Right atrium auricular region (tissue), 2 donors: Measurements from ENCODE around the gene GDPD4. TPM values are rescaled to one million over a fixed set of nuclear protein-coding genes. Genes with fewer than 3 reads are reported as not detected.
A peak's percentile ranks its signal among the peaks of the same experiment; 100 is the strongest.

ENCODE experiments used
- DNase-seq: peaks from one replicate; pipeline ENCODE4 v3.0.0-alpha.2; 2019; ENCODE audit warnings: low spot score
- H3K27ac ChIP-seq, 2 donors: fragments of 200-600 bp; sonication (generic); 1 replicate in 1 of 2; 2 replicates in 1 of 2; pipeline ENCODE4 v1.5.1; 2016 to 2019
- H3K27me3 ChIP-seq, 2 donors: fragments of 200-600 bp; sonication (generic); one replicate each; pipeline versions ENCODE4 v1.5.1 to v1.6.0; 2017 to 2019
- H3K36me3 ChIP-seq: fragments of 200-600 bp; sonication (generic); one replicate; pipeline ENCODE4 v1.5.1; 2016
- H3K4me1 ChIP-seq, 2 donors: fragments of 200-600 bp; sonication (generic); one replicate each; pipeline versions ENCODE4 v1.5.1 to v1.6.0; 2017 to 2019
- H3K4me3 ChIP-seq, 2 donors: fragments of 200-600 bp; sonication (generic); 1 replicate in 1 of 2; 2 replicates in 1 of 2; pipeline ENCODE4 v1.5.1; 2017 to 2019; ENCODE audit warnings: mild to moderate bottlenecking in 1 of 2, moderate library complexity in 1 of 2
- H3K9me3 ChIP-seq, 2 donors: fragments of 200-600 bp; sonication (generic); one replicate each; pipeline ENCODE4 v1.5.1; 2019
- total RNA-seq, 2 donors: library from RNA; depleted of rRNA; stranded (reverse); fragments of >200 nt; gene quantifications; one replicate each; pipeline ENCODE4 v1.1.0, GENCODE V29; 2016
- TF ChIP-seq, protein P1 (sequence below), 2 donors: fragments of 200-600 bp; sonication (generic); IDR thresholded peaks; one replicate each; pipeline ENCODE4 v1.5.1; 2019; ENCODE audit warnings: antibody characterized with exemption in 2 of 2

The GDPD4 gene
- total RNA-seq, 2 donors from 2014 or later, result not detected

DNA sequence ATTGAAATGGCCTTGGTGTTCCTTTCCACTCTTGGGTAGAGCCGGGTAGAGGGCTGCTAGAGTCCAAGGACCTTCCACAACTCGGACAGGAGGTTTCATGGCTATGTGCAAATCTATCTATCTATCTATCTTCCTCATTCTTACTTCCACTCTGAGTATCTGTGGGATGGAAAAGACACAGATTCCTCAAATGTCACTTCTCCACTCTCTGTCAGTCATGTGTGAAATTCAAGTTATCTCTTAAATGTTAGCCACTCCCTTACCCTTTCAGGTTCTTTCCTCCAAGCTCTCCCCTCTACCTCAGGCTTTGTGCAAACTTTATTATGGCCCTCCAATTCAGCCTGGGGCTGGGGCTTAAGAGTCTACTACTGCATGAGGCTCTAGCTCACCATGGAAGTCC lies 84.3 kb downstream of the GDPD4 start:
- Histone ChIP-seq H3K4me3 (no peak overlapping the region), H3K9me3 (no peaks in the 10 kb centered on the region), H3K27ac (no peak overlapping the region), H3K27me3 (no peaks in the 10 kb centered on the region), H3K4me1 (no peaks in the 10 kb centered on the region), H3K36me3 (no peaks in the 10 kb centered on the region)
- no peak for DNase-seq
- TF ChIP-seq, protein P1, sequence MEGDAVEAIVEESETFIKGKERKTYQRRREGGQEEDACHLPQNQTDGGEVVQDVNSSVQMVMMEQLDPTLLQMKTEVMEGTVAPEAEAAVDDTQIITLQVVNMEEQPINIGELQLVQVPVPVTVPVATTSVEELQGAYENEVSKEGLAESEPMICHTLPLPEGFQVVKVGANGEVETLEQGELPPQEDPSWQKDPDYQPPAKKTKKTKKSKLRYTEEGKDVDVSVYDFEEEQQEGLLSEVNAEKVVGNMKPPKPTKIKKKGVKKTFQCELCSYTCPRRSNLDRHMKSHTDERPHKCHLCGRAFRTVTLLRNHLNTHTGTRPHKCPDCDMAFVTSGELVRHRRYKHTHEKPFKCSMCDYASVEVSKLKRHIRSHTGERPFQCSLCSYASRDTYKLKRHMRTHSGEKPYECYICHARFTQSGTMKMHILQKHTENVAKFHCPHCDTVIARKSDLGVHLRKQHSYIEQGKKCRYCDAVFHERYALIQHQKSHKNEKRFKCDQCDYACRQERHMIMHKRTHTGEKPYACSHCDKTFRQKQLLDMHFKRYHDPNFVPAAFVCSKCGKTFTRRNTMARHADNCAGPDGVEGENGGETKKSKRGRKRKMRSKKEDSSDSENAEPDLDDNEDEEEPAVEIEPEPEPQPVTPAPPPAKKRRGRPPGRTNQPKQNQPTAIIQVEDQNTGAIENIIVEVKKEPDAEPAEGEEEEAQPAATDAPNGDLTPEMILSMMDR (IDR thresholded peaks at IDR 0.05), result no peak

DNA sequence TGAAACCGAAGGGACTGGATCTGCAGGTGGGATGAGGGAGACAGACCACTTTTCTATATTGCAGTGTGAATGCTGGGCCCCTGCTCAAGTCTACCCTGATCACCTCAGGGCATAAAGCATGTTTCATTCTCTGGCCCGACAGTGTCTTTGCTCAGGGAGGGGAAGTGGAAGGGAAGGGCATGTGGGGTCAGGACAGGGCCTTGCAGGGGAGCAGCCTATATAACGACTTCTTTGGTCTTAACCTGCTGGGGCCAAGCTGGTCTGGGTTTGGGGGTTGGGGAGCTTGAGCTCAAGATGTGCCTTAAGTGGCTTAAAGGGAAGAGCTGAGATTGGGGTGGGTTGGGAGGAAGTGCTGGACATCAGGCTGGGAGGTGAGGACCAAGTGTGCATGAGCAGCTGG lies 86.4 kb downstream of the GDPD4 start:
- Histone ChIP-seq H3K27me3 (no peaks in the 10 kb centered on the region), H3K36me3 (no peaks in the 10 kb centered on the region), H3K9me3 (no peaks in the 10 kb centered on the region), H3K4me1 (no peaks in the 10 kb centered on the region), H3K4me3 (no peak overlapping the region), H3K27ac (no peak overlapping the region)
- no peak for DNase-seq
- TF ChIP-seq, protein P1 (IDR thresholded peaks at IDR 0.05), result no peak

DNA sequence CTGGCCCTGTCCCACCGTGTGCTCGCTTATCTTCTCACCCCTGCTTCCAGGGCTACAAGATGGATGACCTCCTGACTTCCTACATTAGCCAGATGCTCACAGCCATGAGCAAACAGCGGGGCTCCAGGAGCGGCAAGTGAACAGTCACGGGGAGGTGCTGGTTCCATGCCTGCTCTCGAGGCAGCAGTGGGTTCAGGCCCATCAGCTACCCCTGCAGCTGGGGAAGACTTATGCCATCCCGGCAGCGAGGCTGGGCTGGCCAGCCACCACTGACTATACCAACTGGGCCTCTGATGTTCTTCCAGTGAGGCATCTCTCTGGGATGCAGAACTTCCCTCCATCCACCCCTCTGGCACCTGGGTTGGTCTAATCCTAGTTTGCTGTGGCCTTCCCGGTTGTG lies 86.9 kb downstream of the GDPD4 start:
- Histone ChIP-seq H3K4me3 (no peak overlapping the region), H3K4me1 (no peaks in the 10 kb centered on the region), H3K36me3 (no peaks in the 10 kb centered on the region), H3K27ac (no peak overlapping the region), H3K9me3 (no peaks in the 10 kb centered on the region), H3K27me3 (no peaks in the 10 kb centered on the region)
- TF ChIP-seq, protein P1 (IDR thresholded peaks at IDR 0.05), result no peak
- peak; percentile 43 for DNase-seq

DNA sequence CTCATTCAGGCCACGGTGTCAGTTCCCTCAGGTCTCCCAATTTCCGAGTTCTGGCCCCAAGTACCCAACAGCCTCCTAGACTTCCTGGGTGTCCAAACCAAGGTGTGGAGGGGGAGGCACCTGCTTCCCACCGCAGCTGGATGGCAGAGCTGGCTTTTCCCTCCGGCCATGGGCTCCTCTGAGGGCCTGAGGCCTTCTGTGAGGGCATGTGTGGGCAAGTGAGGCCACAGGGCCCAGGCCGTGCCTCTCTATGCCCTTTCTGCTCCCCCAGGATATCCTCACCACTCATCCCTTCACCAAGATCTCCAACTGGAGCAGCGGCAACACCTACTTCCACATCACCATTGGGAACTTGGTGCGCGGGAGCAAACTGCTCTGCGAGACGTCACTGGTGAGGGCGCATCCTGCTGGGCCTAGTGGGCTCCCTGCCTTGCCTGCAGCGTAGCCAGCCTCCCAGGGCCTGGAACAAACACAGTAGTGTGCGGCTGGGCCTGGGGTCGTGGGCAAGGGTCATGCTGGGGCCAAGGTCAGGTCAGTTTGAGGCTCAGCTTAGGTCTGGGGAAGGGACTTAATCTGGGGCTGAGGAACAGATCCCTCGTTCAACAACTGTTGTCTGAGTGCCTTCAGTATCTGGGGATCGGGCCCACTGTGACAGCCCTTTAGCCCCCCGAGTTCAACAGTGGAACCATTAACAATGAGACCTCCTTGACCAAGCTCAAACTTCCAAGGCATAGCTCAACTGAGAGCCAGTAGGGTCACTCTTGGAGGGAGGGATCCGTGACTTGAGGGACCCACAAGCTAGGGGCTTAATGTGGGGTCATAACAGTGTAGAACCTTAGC lies 87.7 kb downstream of the GDPD4 start:
- no peaks in the 10 kb centered on the region for H3K36me3 ChIP-seq
- TF ChIP-seq, protein P1 (IDR thresholded peaks at IDR 0.05), result no peak
- peak; percentile 30 for DNase-seq
- H3K4me3 ChIP-seq, result no peak overlapping the region
- no peaks in the 10 kb centered on the region for H3K4me1 ChIP-seq
- no peaks in the 10 kb centered on the region for H3K9me3 ChIP-seq
- no peaks in the 10 kb centered on the region for H3K27me3 ChIP-seq
- no peak overlapping the region for H3K27ac ChIP-seq

DNA sequence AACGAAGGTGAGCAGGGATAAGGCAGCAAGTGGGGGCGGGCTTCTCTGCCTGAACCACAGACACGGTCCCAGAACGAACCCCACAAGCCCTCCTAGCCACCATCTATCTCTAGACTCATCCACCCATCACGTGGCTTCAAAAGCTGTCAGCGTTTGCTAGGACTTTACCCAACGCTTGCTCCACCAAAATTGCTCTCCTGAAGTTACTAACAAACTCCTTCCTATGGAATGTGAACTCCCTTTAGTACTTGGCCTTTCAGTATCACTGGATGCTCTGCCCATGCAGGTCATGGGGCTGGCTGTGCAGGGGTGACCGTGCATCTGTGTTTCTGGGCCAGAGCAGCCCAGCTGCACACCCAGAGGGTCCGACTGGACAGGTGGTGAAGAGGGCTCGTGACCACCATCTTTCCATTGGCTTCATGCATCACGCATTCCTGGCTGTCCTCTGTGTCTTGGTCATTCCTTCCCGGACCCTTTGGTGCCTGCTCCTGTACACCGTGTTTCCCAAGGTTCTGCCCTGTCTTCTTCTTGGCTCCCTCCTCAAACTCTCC lies 88.4 kb downstream of the GDPD4 start:
- no peaks in the 10 kb centered on the region for H3K4me1 ChIP-seq
- H3K9me3 ChIP-seq, result no peaks in the 10 kb centered on the region
- DNase-seq, result peak; percentile 21
- H3K4me3 ChIP-seq, result no peak overlapping the region
- no peaks in the 10 kb centered on the region for H3K36me3 ChIP-seq
- TF ChIP-seq, protein P1 (IDR thresholded peaks at IDR 0.05), result no peak
- H3K27ac ChIP-seq, result no peak overlapping the region
- no peaks in the 10 kb centered on the region for H3K27me3 ChIP-seq
